ENCODE data around the gene ETHE1.

DNA sequence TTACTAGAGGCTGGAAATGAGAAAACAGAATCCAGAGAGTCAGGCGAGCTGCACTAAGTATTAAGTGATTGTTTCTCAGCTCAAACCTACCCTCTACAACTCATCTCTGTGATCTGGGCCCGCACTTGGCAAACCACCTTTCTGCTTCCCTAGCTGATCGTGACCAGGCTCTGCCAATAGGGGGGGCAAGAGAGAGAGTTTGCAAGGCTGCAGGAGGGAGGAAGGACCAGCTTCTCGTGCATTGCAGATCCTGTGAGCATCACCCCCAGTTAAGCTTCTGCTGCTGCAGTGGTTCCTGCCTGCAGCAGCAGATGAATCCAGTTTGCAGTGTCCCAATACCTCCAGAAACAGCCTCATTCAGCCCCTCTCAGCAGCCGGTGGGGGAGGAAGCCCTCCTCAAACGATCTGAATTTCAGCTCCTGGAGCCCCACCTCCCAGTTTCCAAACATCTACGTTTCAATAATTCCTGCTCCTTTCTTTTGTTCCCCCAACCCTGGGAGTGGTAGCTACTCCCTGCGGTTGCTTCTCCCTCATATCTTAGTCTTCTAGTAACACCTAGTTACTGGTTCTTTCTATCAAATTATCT is 28.3 kb upstream of the ETHE1 start:
- TF ChIP-seq EP300 (conservative IDR thresholded peaks at IDR 0.05; ENCODE audit: poor library complexity, severe bottlenecking) = no peak
- TF ChIP-seq RAD21 (conservative IDR thresholded peaks at IDR 0.05) = peak; percentile 67
- TF ChIP-seq, protein P1, sequence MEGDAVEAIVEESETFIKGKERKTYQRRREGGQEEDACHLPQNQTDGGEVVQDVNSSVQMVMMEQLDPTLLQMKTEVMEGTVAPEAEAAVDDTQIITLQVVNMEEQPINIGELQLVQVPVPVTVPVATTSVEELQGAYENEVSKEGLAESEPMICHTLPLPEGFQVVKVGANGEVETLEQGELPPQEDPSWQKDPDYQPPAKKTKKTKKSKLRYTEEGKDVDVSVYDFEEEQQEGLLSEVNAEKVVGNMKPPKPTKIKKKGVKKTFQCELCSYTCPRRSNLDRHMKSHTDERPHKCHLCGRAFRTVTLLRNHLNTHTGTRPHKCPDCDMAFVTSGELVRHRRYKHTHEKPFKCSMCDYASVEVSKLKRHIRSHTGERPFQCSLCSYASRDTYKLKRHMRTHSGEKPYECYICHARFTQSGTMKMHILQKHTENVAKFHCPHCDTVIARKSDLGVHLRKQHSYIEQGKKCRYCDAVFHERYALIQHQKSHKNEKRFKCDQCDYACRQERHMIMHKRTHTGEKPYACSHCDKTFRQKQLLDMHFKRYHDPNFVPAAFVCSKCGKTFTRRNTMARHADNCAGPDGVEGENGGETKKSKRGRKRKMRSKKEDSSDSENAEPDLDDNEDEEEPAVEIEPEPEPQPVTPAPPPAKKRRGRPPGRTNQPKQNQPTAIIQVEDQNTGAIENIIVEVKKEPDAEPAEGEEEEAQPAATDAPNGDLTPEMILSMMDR (IDR thresholded peaks at IDR 0.05; ENCODE audit: poor library complexity, severe bottlenecking) = peak; percentile 77
- TF ChIP-seq SMC3 (conservative IDR thresholded peaks at IDR 0.05; ENCODE audit: poor library complexity) = peak; percentile 66
- no peak for TF ChIP-seq EZH2 (IDR thresholded peaks at IDR 0.05; ENCODE audit: borderline replicate concordance, insufficient read depth, low read length, poor library complexity, severe bottlenecking)
- TF ChIP-seq POLR2AphosphoS5 (IDR thresholded peaks at IDR 0.05) = no peak
- TF ChIP-seq MXI1 (conservative IDR thresholded peaks at IDR 0.05; ENCODE audit: poor library complexity, severe bottlenecking) = no peak
